ENCODE results near the gene NPTN.

- TF ChIP-seq CTCF (optimal IDR thresholded peaks at IDR 0.05 in 1 of 3, IDR thresholded peaks at IDR 0.05 in 1 of 3, conservative IDR thresholded peaks at IDR 0.05 in 1 of 3; ENCODE audit: extremely low read depth in 1 of 3, insufficient read depth in 2 of 3, low read length in 3 of 3): no peak
- TF ChIP-seq EZH2 (IDR thresholded peaks at IDR 0.05; ENCODE audit: low read length): no peak
These were observed 43.4 kb downstream of the NPTN start for GRCh38 chr15:73589766-73590165.

All from keratinocyte (primary cell).